GM18526 (cell line): Measurements from ENCODE around the gene PCBP3.

ENCODE experiments used
- POLR2A ChIP-seq: IDR thresholded peaks from 3 replicates; pipeline ENCODE4 v1.6.1; 2011; ENCODE audit not compliant: insufficient read length; ENCODE audit errors: extremely low read depth

The PCBP3 gene

GRCh38 chr21:45918835-45919447 is 275.4 kb downstream of the PCBP3 start:
- TF ChIP-seq POLR2A: no peak

- TF ChIP-seq POLR2A: no peak
Observed at GRCh38 chr21:45919593-45919992, 276.1 kb downstream of the PCBP3 start.

DNA sequence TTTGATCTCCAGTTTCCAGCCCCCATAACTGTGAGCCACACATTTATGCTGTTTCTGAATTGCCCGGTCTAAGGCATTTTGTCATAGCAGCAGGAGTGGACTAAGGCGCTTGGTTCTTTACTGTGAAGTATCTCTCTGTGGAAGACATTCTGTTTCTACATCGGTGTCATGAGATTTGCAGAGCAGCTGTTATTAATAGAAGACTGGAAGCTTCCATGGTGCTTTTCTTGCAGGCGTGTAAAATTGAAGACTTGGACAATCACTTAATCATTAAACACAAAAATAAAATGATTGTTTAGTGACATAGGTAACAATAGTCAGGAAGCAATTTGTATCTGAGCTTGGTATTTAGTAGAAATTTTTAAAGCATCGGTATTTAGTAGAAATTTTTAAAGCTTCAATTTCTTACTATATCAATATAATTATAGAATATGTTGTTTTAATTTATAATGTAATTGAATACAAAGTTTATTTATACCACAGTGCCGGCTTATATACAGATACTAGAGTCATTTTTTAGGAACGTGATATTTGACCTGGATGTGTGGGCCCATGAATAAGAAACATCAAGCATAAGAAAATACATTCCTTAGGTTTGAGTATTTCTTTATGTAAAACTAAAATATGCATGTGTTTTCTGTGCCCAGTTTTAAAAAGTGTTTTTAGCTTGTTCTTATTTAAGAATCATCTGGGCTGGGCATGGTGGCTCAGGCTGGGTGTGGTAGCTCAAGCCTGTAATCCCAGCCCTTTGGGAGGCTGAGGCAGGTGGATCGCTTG is 277.5 kb downstream of the PCBP3 start:
- no peak for TF ChIP-seq POLR2A

DNA sequence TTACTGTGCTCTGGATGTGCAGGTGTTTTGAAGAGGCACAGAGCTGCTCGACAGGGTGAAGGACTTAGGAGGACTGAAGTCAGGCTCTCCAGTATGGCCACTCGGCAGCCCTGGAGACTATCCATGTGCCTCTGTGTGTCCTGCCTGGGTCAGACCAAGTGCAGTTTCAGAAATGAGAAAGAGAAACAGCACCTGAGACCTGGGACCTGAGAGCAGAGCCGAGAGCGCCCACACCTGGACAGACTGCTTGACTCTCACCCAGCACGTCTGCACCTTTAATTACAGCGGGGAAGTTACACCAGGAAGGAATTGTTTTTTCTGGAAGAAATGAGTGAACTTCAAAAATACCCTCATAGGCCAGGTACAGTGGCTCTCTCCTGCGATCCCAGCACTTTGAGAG is 278.4 kb downstream of the PCBP3 start:
- TF ChIP-seq POLR2A: no peak

GRCh38 chr21:45922648-45923047 is 279.1 kb downstream of the PCBP3 start:
- TF ChIP-seq POLR2A: no peak

GRCh38 chr21:45923146-45923545 is 279.6 kb downstream of the PCBP3 start:
- no peak for TF ChIP-seq POLR2A

GRCh38 chr21:45926281-45926680 is 282.8 kb downstream of the PCBP3 start:
- no peak for TF ChIP-seq POLR2A

DNA sequence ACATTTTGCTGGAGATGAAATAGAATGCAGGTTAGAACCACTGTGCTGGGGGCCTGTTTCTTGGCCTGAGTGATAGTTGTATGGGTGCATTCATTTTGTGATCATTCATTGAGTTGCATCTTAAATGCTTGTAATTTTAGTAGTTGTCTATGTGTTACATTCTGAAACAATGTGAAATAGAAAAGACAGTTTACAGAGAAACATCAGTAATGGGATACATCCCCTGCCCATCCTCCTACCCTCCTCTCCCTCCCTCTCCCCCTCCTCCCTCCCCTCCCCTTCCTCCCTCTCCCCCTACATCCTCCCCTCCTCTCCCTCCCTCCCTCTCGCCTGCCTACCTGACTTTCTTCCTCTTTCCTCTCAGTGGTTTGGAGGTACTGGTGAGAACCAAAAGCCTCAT is 283.5 kb downstream of the PCBP3 start:
- TF ChIP-seq POLR2A: no peak

- no peak for TF ChIP-seq POLR2A
Observed at GRCh38 chr21:45927851-45928850, 284.6 kb downstream of the PCBP3 start.

DNA sequence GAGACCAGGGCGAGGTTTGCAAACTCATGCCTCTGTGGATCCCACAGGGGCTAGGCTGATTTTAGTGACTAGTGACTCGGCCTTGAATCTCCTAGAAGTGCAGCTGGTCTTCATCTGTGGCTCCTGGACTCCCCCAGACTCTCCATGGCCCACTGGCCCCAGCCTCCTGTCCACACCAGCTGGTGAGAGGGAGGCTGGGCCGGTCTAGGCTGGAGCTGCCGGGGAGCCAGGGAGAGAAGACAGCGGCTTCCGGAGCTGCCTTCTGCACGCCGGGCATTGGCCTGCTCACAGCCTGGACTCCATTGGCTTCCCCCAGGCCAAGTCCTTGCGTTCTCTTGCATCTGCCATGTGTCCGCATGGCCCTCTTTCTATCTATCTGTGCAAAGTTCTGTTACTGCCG is 285.9 kb downstream of the PCBP3 start:
- TF ChIP-seq POLR2A: no peak

- TF ChIP-seq POLR2A: no peak
Observed at GRCh38 chr21:45930231-45930760, 286.8 kb downstream of the PCBP3 start.

- no peak for TF ChIP-seq POLR2A
Observed at GRCh38 chr21:45930792-45931191, 287.3 kb downstream of the PCBP3 start.

DNA sequence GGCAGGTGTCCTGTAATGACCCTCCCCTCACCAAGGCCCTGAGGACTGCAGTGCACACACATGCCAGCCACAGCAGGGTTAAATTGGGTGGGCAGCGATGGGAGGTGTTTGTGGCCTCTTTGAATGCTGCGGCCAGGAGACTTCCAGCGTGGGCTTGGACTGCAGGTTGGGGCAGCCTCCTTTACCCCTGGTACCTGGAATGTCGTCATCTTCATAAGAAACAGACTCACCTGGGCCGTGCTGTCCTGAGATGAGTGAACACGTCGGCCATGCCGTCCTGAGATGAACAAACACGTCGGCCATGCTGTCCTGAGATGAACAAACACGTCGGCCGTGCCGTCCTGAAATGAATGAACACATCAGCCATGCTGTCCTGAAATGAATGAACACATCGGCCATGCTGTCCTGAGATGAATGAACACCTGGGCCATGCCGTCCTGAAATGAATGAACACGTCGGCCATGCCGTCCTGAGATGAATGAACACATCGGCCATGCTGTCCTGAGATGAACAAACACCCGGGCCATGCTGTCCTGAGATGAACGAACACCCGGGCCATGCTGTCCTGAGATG is 288.0 kb downstream of the PCBP3 start:
- TF ChIP-seq POLR2A: no peak

GRCh38 chr21:45932922-45933502 is 289.5 kb downstream of the PCBP3 start:
- TF ChIP-seq POLR2A: no peak

GRCh38 chr21:45934085-45934484 is 290.6 kb downstream of the PCBP3 start:
- no peak for TF ChIP-seq POLR2A
